Endothelial cell of umbilical vein (primary cell): ENCODE measurements around the gene EML1. TPM values are rescaled to one million over a fixed set of nuclear protein-coding genes. Genes with fewer than 3 reads are reported as not detected.

Source experiments
- BruUV-seq: library from RNA; stranded (reverse); fragments of 400-500 nt; replicated peaks from 2 replicates; lab custom pipeline; 2021; lab: Mats Ljungman, UMichigan
- CTCF ChIA-PET: fragments of 300-600, 350-600 bp; sonication (Branson Sonifier 250); formaldehyde crosslinking; loops from one replicate; lab custom pipeline; 2021; ENCODE audit warnings: antibody characterized with exemption, inconsistent platforms; lab: Charles Lee
- POLR2A ChIA-PET: fragments of 300-600, 350-600 bp; sonication (Branson Sonifier 250); formaldehyde crosslinking; loops from one replicate; lab custom pipeline; 2021; ENCODE audit warnings: antibody characterized with exemption, inconsistent platforms; lab: Charles Lee
- DNase-seq: peaks from one replicate; pipeline ENCODE4 v3.0.0-alpha.2; 2011; ENCODE audit warnings: low read depth, low spot score
- FAIRE-seq: peaks from 2 replicates; lab custom pipeline; 2011; peaks lifted over from hg19 to GRCh38; lab: Jason Lieb, UNC
- H2AFZ ChIP-seq: 2 replicates; pipeline ENCODE4 v1.6.0; 2012; ENCODE audit warnings: low read depth, low read length, control low read depth, inconsistent platforms
- H3K27ac ChIP-seq: 2 replicates; pipeline ENCODE4 v1.5.1; 2011; ENCODE audit warnings: low read depth, mild to moderate bottlenecking, control low read depth, low read length, moderate library complexity; ENCODE audit not compliant: insufficient read depth
- H3K27me3 ChIP-seq, 2 experiments: 2 replicates each; pipeline versions ENCODE4 v1.6.0 to v1.6.1; 2011; ENCODE audit warnings: low read length in 2 of 2, mixed read lengths in 1 of 2; ENCODE audit not compliant: control insufficient read depth in 2 of 2, insufficient read depth in 2 of 2
- H3K36me3 ChIP-seq, 2 experiments: 2 replicates in 1 of 2; 3 replicates in 1 of 2; pipeline ENCODE4 v1.5.1; 2011; ENCODE audit warnings: low read length in 2 of 2, mild to moderate bottlenecking in 1 of 2, moderate library complexity in 1 of 2; ENCODE audit not compliant: control insufficient read depth in 2 of 2, insufficient read depth in 2 of 2; ENCODE audit errors: extremely low read depth in 1 of 2
- H3K4me1 ChIP-seq: 3 replicates; pipeline ENCODE4 v1.5.1; 2011; ENCODE audit warnings: mild to moderate bottlenecking, low read length; ENCODE audit not compliant: control insufficient read depth, insufficient read depth; ENCODE audit errors: extremely low read depth
- H3K4me2 ChIP-seq: 2 replicates; pipeline ENCODE4 v1.6.1; 2011; ENCODE audit warnings: low read length, control low read depth, mixed read lengths; ENCODE audit not compliant: insufficient read depth
- H3K4me3 ChIP-seq, 3 experiments: fragments of 200-600 bp in 1 of 3; sonication (generic), shearing (Covaris generic) in 1 of 3; replicated peaks in 1 of 3; 2 replicates each; pipeline ENCODE4 v1.5.1; 2011 to 2016; ENCODE audit warnings: control low read depth in 3 of 3, low read length in 3 of 3, mild to moderate bottlenecking in 2 of 3, inconsistent platforms in 1 of 3, low read depth in 1 of 3, moderate library complexity in 1 of 3; ENCODE audit not compliant: insufficient read depth in 1 of 3
- H3K79me2 ChIP-seq: 2 replicates; pipeline ENCODE4 v1.6.0; 2012; ENCODE audit warnings: low read length, inconsistent platforms; ENCODE audit not compliant: control insufficient read depth, insufficient read depth
- H3K9ac ChIP-seq: replicated peaks from 2 replicates; pipeline ENCODE3; 2011; ENCODE audit warnings: low read length, control low read depth; ENCODE audit not compliant: insufficient read depth; ENCODE audit errors: extremely low read depth
- H3K9me1 ChIP-seq: replicated peaks from 3 replicates; pipeline ENCODE4 v1.6.0; 2011; ENCODE audit warnings: mild to moderate bottlenecking, low read length; ENCODE audit not compliant: control insufficient read depth, insufficient read depth; ENCODE audit errors: extremely low read depth
- H3K9me3 ChIP-seq: replicated peaks from 2 replicates; pipeline ENCODE4 v1.5.1; 2012; ENCODE audit warnings: low read length, inconsistent platforms; ENCODE audit not compliant: control insufficient read depth, insufficient read depth
- H4K20me1 ChIP-seq: replicated peaks from 2 replicates; pipeline ENCODE3; 2011; ENCODE audit warnings: mild to moderate bottlenecking, low read length; ENCODE audit not compliant: control insufficient read depth, insufficient read depth; ENCODE audit errors: extremely low read depth
- CTCF ChIP-seq, 2 donors: IDR thresholded peaks; 1 replicate in 1 of 2; 2 replicates in 1 of 2; pipeline ENCODE4 v1.5.1; 2011; ENCODE audit warnings: low read length in 2 of 2, mild to moderate bottlenecking in 2 of 2, moderate library complexity in 2 of 2, control low read depth in 1 of 2, inconsistent platforms in 1 of 2, low read depth in 1 of 2; ENCODE audit not compliant: insufficient read depth in 1 of 2; ENCODE audit errors: extremely low read depth in 1 of 2
- EZH2 ChIP-seq: IDR thresholded peaks from 2 replicates; pipeline ENCODE4 v1.6.1; 2012; ENCODE audit warnings: borderline replicate concordance, low read depth, mild to moderate bottlenecking, moderate library complexity, low read length, inconsistent platforms; ENCODE audit not compliant: severe bottlenecking
- FOS ChIP-seq: IDR thresholded peaks from 2 replicates; pipeline ENCODE4 v1.6.1; 2011; ENCODE audit warnings: mild to moderate bottlenecking, low read length, moderate library complexity, borderline replicate concordance; ENCODE audit not compliant: insufficient read depth
- GATA2 ChIP-seq: IDR thresholded peaks from 2 replicates; pipeline ENCODE4 v1.7.0; 2011; ENCODE audit warnings: low read depth, mild to moderate bottlenecking, moderate library complexity, mixed read lengths, low read length; ENCODE audit not compliant: insufficient read length, insufficient read depth
- JUN ChIP-seq: IDR thresholded peaks from 2 replicates; pipeline ENCODE4 v1.6.1; 2011; ENCODE audit warnings: borderline replicate concordance, low read depth; ENCODE audit not compliant: insufficient read length, insufficient read depth
- MAX ChIP-seq: IDR thresholded peaks from 2 replicates; pipeline ENCODE4 v1.6.1; 2011; ENCODE audit not compliant: insufficient read depth, insufficient read length
- MYC ChIP-seq: IDR thresholded peaks from one replicate; pipeline ENCODE4 v1.6.1; 2011; ENCODE audit warnings: mild to moderate bottlenecking, low read depth, low read length
- POLR2A ChIP-seq: IDR thresholded peaks from 2 replicates; pipeline ENCODE4 v1.6.1; 2012; ENCODE audit warnings: low read depth, mild to moderate bottlenecking, control low read depth, low read length
- POLR2AphosphoS5 ChIP-seq: IDR thresholded peaks from 2 replicates; pipeline ENCODE4 v1.6.1; 2012; ENCODE audit warnings: low read depth, mild to moderate bottlenecking, control low read depth, low read length, moderate library complexity; ENCODE audit not compliant: insufficient read depth
- dilution Hi-C: fragments of 300-500 bp; cut with MboI; formaldehyde crosslinking; loops from one replicate; pipeline ENCODE4 v1.15.0; 2019; ENCODE audit warnings: low sequenced_read_pairs; ENCODE audit not compliant: extremely low pct_ligation_motif_present
- intact Hi-C: fragments of 100-400 bp; cut with micrococcal nuclease; formaldehyde crosslinking; loops from one replicate; pipeline ENCODE4 v1.10.0; 2022
- polyA plus RNA-seq, 4 experiments: library from polyadenylated mRNA; depleted of rRNA in 3 of 4; stranded (reverse) in 3 of 4; unstranded in 1 of 4; fragments of >200 nt; gene quantifications; 2 replicates each; pipeline versions ENCODE4 v1.2.1 to v1.2.3, GENCODE V29; 2011 to 2012; ENCODE audit warnings: missing spikeins in 1 of 4
- total RNA-seq: library from RNA; stranded (reverse); gene quantifications from 2 replicates; pipeline ENCODE4 v1.2.3, GENCODE V29; 2021

EML1 gene
- total and polyA plus RNA-seq, 2 donors (not counting 3 experiments of a cell fraction or from before 2014, with no cell fraction given) = 22.9 to 33.0 TPM

GRCh38 chr14:99809859-99810558 lies 16.8 kb downstream of the EML1 start:
- BruUV-seq = no TSS peak
- FAIRE-seq (no peak), DNase-seq (no peak)
- intact Hi-C loops = no loop called here
- no peaks in the 10 kb centered on the region for H3K36me3 ChIP-seq
- H3K27ac ChIP-seq = no peak overlapping the region
- H2AFZ ChIP-seq = no peak overlapping the region
- H3K9me1 ChIP-seq = no peaks in the 10 kb centered on the region
- no peaks in the 10 kb centered on the region for H3K4me1 ChIP-seq
- TF ChIP-seq GATA2 (no peak), FOS (no peak), MYC (no peak), EZH2 (no peak), JUN (no peak), POLR2AphosphoS5 (no peak), MAX (no peak), CTCF (IDR thresholded peaks at IDR 0.05; ENCODE audit: extremely low read depth in 1 of 2, insufficient read depth in 1 of 2, low read depth in 1 of 2, low read length in 2 of 2) (no peak), POLR2A (no peak)
- H3K27me3 ChIP-seq = no peaks in the 10 kb centered on the region
- H3K9ac ChIP-seq = no peak overlapping the region
- no peaks in the 10 kb centered on the region for H3K9me3 ChIP-seq
- H4K20me1 ChIP-seq = peaks cover under 1% of the 10 kb centered on the region
- POLR2A ChIA-PET = no interaction called here
- no peak overlapping the region for H3K4me3 ChIP-seq
- peaks cover 1% of the 10 kb centered on the region for H3K79me2 ChIP-seq
- no peak overlapping the region for H3K4me2 ChIP-seq
- dilution Hi-C loops = no loop called here
- CTCF ChIA-PET = interaction anchor here (1.1 to 1.4 kb wide), 2 partner anchors 12 to 34 kb away, joined by 3 to 4 read pairs; no protein-coding TSS in a partner anchor
